ENCODE measurements around the gene ACP5. TPM values are rescaled to one million over a fixed set of nuclear protein-coding genes. Genes with fewer than 3 reads are reported as not detected.

Gene ACP5
- polyA plus RNA-seq, 1 experiment = 2.6 TPM

DNA sequence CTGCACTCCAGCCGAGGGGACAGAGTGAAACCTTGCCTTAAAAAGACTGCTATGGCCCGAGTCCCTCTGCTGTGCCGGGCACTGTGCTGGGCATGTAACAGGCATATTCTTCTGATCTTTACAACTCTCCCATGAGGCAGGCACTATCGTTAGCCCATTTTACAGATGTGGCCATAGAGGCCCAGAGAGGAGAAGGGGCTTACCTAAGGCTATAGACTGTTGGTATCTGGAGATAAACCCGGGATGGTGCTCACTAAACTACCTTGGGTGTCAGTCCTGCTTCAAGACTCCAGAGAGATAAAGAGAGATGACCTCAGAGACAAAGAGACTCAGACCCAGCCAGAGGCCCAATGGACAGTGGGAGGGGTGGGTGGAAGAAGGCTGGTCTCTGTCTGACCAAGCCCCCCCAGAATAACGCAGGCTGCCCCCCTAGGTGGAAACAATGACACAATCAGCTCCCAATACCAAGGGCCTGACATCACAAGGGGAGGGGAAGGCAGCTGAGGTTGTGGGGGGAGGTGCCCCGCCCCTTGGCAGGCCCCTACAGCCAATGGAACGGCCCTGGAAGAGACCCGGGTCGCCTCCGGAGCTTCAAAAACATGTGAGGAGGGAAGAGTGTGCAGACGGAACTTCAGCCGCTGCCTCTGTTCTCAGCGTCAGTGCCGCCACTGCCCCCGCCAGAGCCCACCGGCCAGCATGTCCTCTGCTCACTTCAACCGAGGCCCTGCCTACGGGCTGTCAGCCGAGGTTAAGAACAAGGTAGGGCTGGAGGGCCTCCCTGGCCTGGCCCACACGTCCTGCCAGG lies 39.0 kb downstream of the ACP5 start, which contains the start of gene CNN1:
TSS of gene CNN1 (plus strand) at position 620 of the 805 bp plus-strand sequence. CDS start at position 697, 77 bp downstream.
- Histone ChIP-seq H3K4me3 (ENCODE audit: low read depth, low read length) (peak within 1 kb of the TSS; percentile 42), H3K36me3 (ENCODE audit: control insufficient read depth, insufficient read depth, low read length) (no peaks in the 10 kb centered on the region), H3K27me3 (ENCODE audit: control insufficient read depth, insufficient read depth, low read length) (no peaks in the 10 kb centered on the region)
- POLR2A ChIA-PET = interaction anchor here (0.6 kb wide), 2 partner anchors 192 to 1685 kb away, joined by 5 to 9 read pairs; partner anchors contain the start of gene CCDC159
- TF ChIP-seq, protein P1, sequence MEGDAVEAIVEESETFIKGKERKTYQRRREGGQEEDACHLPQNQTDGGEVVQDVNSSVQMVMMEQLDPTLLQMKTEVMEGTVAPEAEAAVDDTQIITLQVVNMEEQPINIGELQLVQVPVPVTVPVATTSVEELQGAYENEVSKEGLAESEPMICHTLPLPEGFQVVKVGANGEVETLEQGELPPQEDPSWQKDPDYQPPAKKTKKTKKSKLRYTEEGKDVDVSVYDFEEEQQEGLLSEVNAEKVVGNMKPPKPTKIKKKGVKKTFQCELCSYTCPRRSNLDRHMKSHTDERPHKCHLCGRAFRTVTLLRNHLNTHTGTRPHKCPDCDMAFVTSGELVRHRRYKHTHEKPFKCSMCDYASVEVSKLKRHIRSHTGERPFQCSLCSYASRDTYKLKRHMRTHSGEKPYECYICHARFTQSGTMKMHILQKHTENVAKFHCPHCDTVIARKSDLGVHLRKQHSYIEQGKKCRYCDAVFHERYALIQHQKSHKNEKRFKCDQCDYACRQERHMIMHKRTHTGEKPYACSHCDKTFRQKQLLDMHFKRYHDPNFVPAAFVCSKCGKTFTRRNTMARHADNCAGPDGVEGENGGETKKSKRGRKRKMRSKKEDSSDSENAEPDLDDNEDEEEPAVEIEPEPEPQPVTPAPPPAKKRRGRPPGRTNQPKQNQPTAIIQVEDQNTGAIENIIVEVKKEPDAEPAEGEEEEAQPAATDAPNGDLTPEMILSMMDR (IDR thresholded peaks at IDR 0.05; ENCODE audit: insufficient read depth, low read depth, low read length) = no peak
- DNase-seq (ENCODE audit: low read depth) = peak; percentile 51
- CTCF ChIA-PET = interaction anchor here (0.6 to 1.6 kb wide), 4 partner anchors 15 to 41 kb away, joined by 3 to 8 read pairs (median 5); partner anchors contain the start of gene ELOF1

DNA sequence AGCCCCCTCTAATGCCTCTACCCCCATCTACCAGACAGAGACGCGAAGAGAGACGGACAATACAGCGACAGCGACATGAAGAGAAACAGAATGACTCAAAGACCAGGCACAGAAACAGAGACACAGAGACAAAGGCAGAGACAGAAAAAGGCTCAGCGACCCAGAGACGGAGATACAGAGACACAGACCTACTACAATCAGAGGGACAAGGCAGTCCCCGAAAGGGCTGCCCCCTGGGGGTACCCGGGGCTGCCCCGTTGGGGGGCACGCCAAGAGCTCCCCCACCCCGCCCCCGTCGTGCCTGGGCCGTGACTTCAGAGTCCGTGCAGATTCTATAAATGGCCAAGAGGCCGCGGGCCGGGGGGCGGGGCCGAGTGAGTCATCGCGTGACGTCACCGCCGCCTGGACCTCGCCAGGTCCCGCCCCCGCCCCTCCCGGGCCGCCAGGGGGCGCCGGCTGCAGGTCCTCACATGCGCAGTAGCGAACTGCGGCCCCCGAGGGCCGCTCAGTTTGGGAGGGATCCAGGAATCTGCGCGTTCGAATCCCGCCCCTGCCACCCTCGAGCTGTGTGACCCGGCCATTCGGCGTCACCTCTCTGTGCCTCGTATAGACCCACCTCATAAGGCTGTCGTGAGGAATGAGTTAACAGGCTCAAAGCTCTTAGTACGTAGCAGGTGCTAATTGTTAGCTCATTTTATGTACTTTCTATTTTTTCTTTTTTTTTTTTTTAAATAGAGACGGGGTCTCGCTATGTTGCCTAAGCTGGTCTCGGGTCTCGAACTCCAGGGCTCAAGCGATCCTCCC lies 41.5 kb downstream of the ACP5 start:
- H3K36me3 ChIP-seq (ENCODE audit: control insufficient read depth, insufficient read depth, low read length) = no peaks in the 10 kb centered on the region
- no peaks in the 10 kb centered on the region for H3K27me3 ChIP-seq (ENCODE audit: control insufficient read depth, insufficient read depth, low read length)
- POLR2A ChIA-PET = interaction anchor here (0.8 kb wide), 1 partner anchor 449 kb away, joined by 3 read pairs; no protein-coding TSS in a partner anchor
- peak; percentile 31 for DNase-seq (ENCODE audit: low read depth)
- TF ChIP-seq, protein P1 (IDR thresholded peaks at IDR 0.05; ENCODE audit: insufficient read depth, low read depth, low read length) = peak; percentile 80
- H3K4me3 ChIP-seq (ENCODE audit: low read depth, low read length) = peak overlapping the region; percentile 32
- CTCF ChIA-PET = interaction anchor here (0.6 to 2.0 kb wide), 11 partner anchors 10 to 629 kb away, joined by 3 to 17 read pairs (median 5); partner anchors contain the start of gene ELOF1

DNA sequence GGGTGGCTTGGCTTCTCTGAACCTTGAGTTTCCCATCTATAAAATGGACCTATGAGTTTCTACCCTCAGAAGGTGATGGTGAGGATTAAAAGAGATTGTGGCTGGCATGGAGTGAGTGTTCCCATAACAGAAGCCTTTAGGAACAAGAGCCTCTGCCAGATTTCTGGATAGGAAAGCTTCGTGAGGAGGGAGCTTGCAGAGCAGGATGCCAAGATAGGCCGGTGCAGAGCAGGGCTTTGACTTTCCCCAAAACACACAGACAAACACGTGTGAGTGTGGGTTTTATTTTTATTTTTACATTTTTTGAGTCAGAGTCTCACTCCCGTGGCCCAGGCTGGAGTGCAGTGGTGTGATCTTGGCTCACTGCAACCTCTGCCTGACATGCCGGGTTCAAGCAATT lies 42.5 kb downstream of the ACP5 start:
- no peak overlapping the region for H3K4me3 ChIP-seq (ENCODE audit: low read depth, low read length)
- TF ChIP-seq, protein P1 (IDR thresholded peaks at IDR 0.05; ENCODE audit: insufficient read depth, low read depth, low read length) = no peak
- DNase-seq (ENCODE audit: low read depth) = no peak
- H3K27me3 ChIP-seq (ENCODE audit: control insufficient read depth, insufficient read depth, low read length) = no peaks in the 10 kb centered on the region
- H3K36me3 ChIP-seq (ENCODE audit: control insufficient read depth, insufficient read depth, low read length) = no peaks in the 10 kb centered on the region
- ChIA-PET CTCF (interaction anchor here (1.2 kb wide), 2 partner anchors 16 to 33 kb away, joined by 3 read pairs; no protein-coding TSS in a partner anchor), POLR2A (no interaction called here)

DNA sequence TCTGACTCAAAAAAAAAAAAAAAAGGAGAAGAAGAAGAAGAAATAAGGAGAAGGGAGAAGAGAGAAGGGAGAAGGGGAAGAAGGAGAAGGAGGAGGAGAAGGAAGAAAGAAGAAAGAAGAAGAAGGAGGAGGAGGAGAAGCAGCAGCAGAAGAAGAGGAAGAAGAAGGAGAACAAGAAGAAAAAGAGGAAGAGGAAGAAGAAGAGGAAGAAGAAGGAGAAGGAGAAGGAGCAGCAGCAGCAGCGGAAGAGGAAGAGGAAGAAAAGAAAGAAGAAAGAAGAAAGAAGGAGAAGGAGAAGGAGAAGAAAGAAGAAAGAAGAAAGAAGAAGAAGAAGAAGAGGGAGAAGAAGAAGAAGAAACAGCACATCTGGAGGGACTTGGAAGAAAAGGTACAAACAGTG lies 42.9 kb downstream of the ACP5 start:
- ChIA-PET CTCF (interaction anchor here (1.2 kb wide), 1 partner anchor 33 kb away, joined by 3 read pairs; no protein-coding TSS in a partner anchor), POLR2A (no interaction called here)
- Histone ChIP-seq H3K4me3 (ENCODE audit: low read depth, low read length) (no peak overlapping the region), H3K36me3 (ENCODE audit: control insufficient read depth, insufficient read depth, low read length) (no peaks in the 10 kb centered on the region), H3K27me3 (ENCODE audit: control insufficient read depth, insufficient read depth, low read length) (no peaks in the 10 kb centered on the region)
- DNase-seq (ENCODE audit: low read depth) = no peak
- TF ChIP-seq, protein P1 (IDR thresholded peaks at IDR 0.05; ENCODE audit: insufficient read depth, low read depth, low read length) = no peak

Data from BJ (cell line).